Panc1 (cell line): ENCODE measurements around the gene SETD5.

Experiments used
- CTCF ChIP-seq: fragments of 450-650 bp; IDR thresholded peaks from 2 replicates; pipeline ENCODE4 v1.5.1; 2017; ENCODE audit warnings: mild to moderate bottlenecking
- POLR2AphosphoS5 ChIP-seq: IDR thresholded peaks from 2 replicates; pipeline ENCODE4 v1.6.1; 2012; ENCODE audit warnings: mild to moderate bottlenecking, low read depth, low read length, moderate library complexity

- no peak for TF ChIP-seq CTCF
- TF ChIP-seq POLR2AphosphoS5: no peak
Observed at GRCh38 chr3:9390265-9390888, 7.0 kb upstream of the SETD5 start.
